ENCODE results near the gene HS3ST4. TPM values are rescaled to one million over a fixed set of nuclear protein-coding genes. Genes with fewer than 3 reads are reported as not detected.
A peak's percentile ranks its signal among the peaks of the same experiment; 100 is the strongest.

Gene HS3ST4
- total and polyA plus RNA-seq, 8 donors: 0.58 to 1.7 (median 0.81) TPM; not detected in 3

DNA sequence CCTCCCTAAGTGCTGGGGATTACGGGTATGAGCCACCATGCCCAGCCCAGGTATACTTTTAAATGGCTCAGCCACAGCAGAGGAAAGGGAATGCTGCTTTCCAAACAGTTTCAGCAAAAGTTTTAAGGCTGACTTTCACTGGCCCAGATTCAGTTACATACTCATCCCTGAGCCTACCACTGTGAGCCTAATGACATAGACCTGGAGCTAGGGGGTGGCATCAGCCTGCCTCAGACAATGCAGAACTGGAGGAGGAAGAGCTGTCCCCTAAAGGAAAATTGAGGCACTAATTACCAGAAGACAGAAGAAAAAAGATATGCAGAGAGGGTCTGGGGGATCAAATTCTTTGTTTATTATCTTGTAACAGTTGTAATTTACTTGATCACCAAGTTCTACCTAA lies 43.9 kb downstream of the HS3ST4 start:
- 77 to 93% (median 89%) methylated on average over 1 of the region's 1 CpG for WGBS, 5 donors
- Histone ChIP-seq H3K27ac (no peak overlapping the region), H3K4me3 (no peak overlapping the region), H3K4me1 (no peaks in the 10 kb centered on the region), H3K36me3 (no peaks in the 10 kb centered on the region), H3K27me3 (no peaks in the 10 kb centered on the region), H3K9me3 (no peaks in the 10 kb centered on the region)
- intact Hi-C loops (cut with DNase I; ENCODE audit: low total_unique reads): no loop called here
- no peak for TF ChIP-seq EP300 (IDR thresholded peaks at IDR 0.05)
- no peak for TF ChIP-seq POLR2A (IDR thresholded peaks at IDR 0.05)
- TF ChIP-seq, protein P1, sequence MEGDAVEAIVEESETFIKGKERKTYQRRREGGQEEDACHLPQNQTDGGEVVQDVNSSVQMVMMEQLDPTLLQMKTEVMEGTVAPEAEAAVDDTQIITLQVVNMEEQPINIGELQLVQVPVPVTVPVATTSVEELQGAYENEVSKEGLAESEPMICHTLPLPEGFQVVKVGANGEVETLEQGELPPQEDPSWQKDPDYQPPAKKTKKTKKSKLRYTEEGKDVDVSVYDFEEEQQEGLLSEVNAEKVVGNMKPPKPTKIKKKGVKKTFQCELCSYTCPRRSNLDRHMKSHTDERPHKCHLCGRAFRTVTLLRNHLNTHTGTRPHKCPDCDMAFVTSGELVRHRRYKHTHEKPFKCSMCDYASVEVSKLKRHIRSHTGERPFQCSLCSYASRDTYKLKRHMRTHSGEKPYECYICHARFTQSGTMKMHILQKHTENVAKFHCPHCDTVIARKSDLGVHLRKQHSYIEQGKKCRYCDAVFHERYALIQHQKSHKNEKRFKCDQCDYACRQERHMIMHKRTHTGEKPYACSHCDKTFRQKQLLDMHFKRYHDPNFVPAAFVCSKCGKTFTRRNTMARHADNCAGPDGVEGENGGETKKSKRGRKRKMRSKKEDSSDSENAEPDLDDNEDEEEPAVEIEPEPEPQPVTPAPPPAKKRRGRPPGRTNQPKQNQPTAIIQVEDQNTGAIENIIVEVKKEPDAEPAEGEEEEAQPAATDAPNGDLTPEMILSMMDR (IDR thresholded peaks at IDR 0.05): no peak
- TF ChIP-seq POLR2AphosphoS5 (IDR thresholded peaks at IDR 0.05): no peak
- no peak for DNase-seq

DNA sequence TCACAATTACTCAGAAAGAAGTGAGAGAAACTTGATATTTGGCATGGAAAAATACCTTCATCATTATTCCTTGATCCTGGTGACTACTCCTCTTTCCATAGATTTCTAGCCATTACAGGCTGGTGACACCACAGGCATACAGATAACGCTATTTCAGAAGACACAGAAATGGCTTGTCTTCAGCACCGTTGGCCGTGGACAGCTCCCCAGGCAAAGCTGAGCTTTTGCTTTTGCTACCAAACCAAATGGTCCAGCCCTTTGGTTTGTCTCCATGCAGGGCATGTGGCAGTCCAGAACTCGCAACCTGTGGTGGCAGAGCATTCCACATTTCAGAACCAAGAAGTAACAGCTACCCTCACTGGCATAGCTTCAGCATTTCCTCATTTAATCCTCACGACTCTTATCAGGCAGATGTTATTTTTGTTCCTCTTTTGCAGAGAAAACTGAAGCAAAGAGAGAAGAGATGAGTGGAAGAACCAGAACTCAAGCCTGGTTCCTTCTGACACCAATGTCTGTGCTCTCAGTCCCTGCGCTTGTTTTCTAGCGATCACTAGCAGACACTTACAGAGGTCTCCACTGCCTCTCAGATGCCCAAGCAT lies 55.5 kb downstream of the HS3ST4 start:
- H3K27me3 ChIP-seq: no peaks in the 10 kb centered on the region
- no peak overlapping the region for H3K27ac ChIP-seq
- TF ChIP-seq POLR2A (IDR thresholded peaks at IDR 0.05): no peak
- no peak for TF ChIP-seq POLR2AphosphoS5 (IDR thresholded peaks at IDR 0.05)
- TF ChIP-seq, protein P1 (IDR thresholded peaks at IDR 0.05): no peak
- no peak for TF ChIP-seq EP300 (IDR thresholded peaks at IDR 0.05)
- no peak overlapping the region for H3K4me3 ChIP-seq
- H3K36me3 ChIP-seq: no peaks in the 10 kb centered on the region
- WGBS, 5 donors: 57 to 76% (median 70%) methylated on average over 7 of the region's 7 CpGs
- intact Hi-C loops (cut with DNase I; ENCODE audit: low total_unique reads): no loop called here
- H3K4me1 ChIP-seq: no peaks in the 10 kb centered on the region
- DNase-seq: peak in 1 of 2 donors; percentile 27
- H3K9me3 ChIP-seq: peaks cover 0 to 9% (median 4%) of the 10 kb centered on the region in 4 donors

DNA sequence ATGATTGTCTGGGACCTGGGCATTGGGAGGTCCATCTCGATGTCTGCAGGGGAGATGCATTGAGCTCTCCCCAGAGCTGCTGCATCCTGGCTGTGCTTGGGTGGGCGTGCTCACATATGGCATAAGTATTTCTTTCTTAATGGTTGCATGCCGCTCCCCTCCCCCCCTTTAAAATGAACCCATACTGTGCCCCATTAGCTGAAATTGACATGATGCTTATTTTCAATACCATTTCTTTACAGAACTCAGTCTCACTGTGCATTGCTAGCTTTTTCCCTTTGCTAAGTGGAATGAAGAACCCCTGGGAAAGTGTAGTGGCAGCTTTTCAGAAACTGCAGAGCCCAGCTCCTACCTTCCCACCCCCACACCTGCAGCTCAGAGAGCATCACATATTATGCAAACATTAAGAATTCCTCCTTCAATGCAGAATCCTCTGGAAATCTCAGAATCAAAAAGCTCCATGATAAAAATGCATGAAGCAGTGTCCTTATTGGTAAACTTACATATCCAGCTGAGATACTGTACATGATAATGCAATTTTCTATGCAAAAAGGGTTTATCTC lies 56.4 kb downstream of the HS3ST4 start:
- Histone ChIP-seq H3K27me3 (no peaks in the 10 kb centered on the region), H3K9me3 (peaks cover 0 to 9% (median 4%) of the 10 kb centered on the region in 4 donors), H3K36me3 (no peaks in the 10 kb centered on the region), H3K4me1 (no peaks in the 10 kb centered on the region), H3K27ac (no peak overlapping the region), H3K4me3 (no peak overlapping the region)
- 80 to 90% (median 85%) methylated on average over 3 of the region's 3 CpGs for WGBS, 5 donors
- intact Hi-C loops (cut with DNase I; ENCODE audit: low total_unique reads): no loop called here
- TF ChIP-seq, protein P1 (IDR thresholded peaks at IDR 0.05): no peak
- TF ChIP-seq EP300 (IDR thresholded peaks at IDR 0.05) (no peak), POLR2AphosphoS5 (IDR thresholded peaks at IDR 0.05) (no peak), POLR2A (IDR thresholded peaks at IDR 0.05) (no peak)
- DNase-seq: no peak

DNA sequence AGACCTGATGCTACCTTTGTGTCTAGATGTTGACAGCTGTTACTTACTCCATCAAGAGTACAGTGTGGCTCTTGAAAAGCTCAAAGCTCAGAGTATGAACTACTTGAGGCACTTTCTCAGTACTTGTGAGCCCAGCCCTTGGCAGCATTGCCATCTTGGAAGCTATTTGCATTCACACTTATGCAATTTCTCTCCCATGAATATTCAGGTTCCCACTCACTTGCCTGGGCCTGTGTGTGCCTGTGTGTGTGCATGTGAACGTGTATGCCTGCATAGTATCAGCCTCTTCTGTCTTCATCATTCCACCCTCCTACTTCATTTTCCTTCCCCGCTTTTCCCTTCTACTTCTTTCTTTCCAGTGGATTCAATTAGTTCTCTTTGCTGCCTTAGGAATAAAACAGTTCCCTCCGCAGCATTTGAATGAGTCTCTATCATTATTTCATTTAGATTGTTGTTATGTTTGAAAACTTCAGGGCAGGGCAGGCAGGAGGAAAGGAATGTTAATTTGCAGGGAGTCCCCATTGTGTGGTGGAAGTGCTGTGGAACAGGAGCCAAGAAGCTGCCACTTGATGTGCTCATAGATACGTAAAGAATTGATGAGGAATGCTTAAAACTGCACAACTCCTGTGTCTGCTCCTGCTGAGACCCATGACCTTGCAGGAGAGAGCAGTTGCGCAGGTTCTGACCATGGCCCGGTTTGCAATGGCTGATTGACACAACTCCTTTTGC lies 58.9 kb downstream of the HS3ST4 start:
- Histone ChIP-seq H3K36me3 (no peaks in the 10 kb centered on the region), H3K27ac (no peak overlapping the region), H3K4me3 (no peak overlapping the region), H3K9me3 (peaks cover 0 to 9% (median 4%) of the 10 kb centered on the region in 4 donors), H3K4me1 (no peaks in the 10 kb centered on the region), H3K27me3 (no peaks in the 10 kb centered on the region)
- intact Hi-C loops (cut with DNase I; ENCODE audit: low total_unique reads): no loop called here
- TF ChIP-seq, protein P1 (IDR thresholded peaks at IDR 0.05): no peak
- no peak for TF ChIP-seq POLR2A (IDR thresholded peaks at IDR 0.05)
- no peak for TF ChIP-seq EP300 (IDR thresholded peaks at IDR 0.05)
- no peak for TF ChIP-seq POLR2AphosphoS5 (IDR thresholded peaks at IDR 0.05)
- WGBS, 5 donors: 64 to 70% (median 69%) methylated on average over 6 of the region's 6 CpGs
- no peak for DNase-seq

Measured in stomach (tissue), 9 donors.